GM21737 (cell line): ENCODE results near the gene MAT1A.
"Not testable (repeated sequence)": the region's sequence is repeated elsewhere in the genome, so short reads cannot be mapped to it uniquely, and the experiment has no call there.

ENCODE experiments used
- ATAC-seq: cut with Tn5 transposase; IDR thresholded peaks from one replicate; pipeline ENCODE4 v1.9.1; 2021; ENCODE audit warnings: mild to moderate bottlenecking, moderate library complexity; ENCODE audit not compliant: unreplicated experiment

MAT1A gene

DNA sequence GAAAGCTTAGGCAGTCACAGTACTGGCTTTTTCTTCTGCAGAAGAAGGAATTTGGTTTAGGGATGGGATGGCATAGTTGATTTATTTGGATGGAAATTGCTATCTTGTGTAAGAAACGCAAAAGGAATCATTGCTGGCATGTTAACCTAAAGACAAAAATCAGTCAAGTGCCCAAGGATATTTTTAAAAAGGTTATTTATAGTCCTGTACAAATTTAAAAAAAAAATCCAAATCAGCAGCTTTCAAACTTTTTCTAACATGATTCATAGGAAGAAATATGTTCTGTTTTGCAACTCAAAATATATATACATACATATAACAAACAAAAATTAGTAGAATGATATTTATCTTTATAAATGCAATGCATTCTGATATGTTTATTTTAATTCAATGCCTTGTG is 55.6 kb downstream of the MAT1A start:
- not testable (repeated sequence) for ATAC-seq

DNA sequence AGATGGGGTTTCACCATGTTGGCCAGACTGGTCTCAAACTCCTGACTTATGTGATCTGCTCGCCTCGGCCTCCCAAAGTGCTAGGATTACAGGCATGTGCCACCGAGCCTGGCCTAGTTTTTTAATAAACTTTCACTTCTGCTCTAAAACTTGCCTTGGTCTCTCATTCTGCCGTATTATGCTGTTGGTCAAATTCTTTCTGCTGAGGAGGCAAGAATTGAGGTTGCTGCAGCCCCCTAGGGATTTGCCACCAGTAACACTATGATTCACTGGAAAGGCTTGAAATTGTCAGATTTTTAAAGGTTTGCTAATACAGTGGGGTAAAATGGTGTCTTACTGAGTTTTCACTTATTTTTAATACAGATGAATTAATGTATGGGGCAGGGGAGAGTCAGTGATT is 62.7 kb downstream of the MAT1A start:
- not testable (repeated sequence) for ATAC-seq

DNA sequence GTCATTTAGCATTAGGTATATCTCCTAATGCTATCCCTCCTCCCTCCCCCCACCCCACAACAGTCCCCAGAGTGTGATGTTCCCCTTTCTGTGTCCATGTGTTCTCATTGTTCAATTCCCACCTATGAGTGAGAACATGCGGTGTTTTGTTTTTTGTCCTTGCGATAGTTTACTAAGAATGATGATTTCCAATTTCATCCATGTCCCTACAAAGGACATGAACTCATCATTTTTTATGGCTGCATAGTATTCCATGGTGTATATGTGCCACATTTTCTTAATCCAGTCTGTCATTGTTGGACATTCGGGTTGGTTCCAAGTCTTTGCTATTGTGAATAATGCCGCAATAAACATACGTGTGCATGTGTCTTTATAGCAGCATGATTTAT is 66.4 kb downstream of the MAT1A start:
- not testable (repeated sequence) for ATAC-seq
